HepG2 (cell line): ENCODE measurements around the gene PLD1. TPM values are rescaled to one million over a fixed set of nuclear protein-coding genes. Genes with fewer than 3 reads are reported as not detected.

ENCODE experiments used
- CENPX ChIP-seq: sonication (generic); formaldehyde crosslinking; IDR thresholded peaks from 2 replicates; pipeline ENCODE4 v1.9.0; 2021; ENCODE audit warnings: mild to moderate bottlenecking, missing genetic modification reagents, moderate library complexity
- DZIP1 ChIP-seq: sonication (generic); formaldehyde crosslinking; IDR thresholded peaks from 2 replicates; pipeline ENCODE4 v1.5.0; 2020; ENCODE audit warnings: mild to moderate bottlenecking, missing genetic modification reagents
- IRF9 ChIP-seq: sonication (generic); formaldehyde crosslinking; IDR thresholded peaks from 2 replicates; pipeline ENCODE4 v1.8.0; 2022; ENCODE audit warnings: missing genetic modification reagents, mild to moderate bottlenecking, borderline replicate concordance
- JUNB ChIP-seq: sonication (generic); formaldehyde crosslinking; IDR thresholded peaks from 2 replicates; pipeline ENCODE4 v1.8.0; 2022; ENCODE audit warnings: missing genetic modification reagents, mild to moderate bottlenecking, borderline replicate concordance
- KDM3A ChIP-seq: IDR thresholded peaks from 2 replicates; pipeline ENCODE4 v1.6.1; 2018; ENCODE audit warnings: low read depth, missing compliant biosample characterization
- LBX2 ChIP-seq: sonication (generic); formaldehyde crosslinking; IDR thresholded peaks from 2 replicates; pipeline ENCODE4 v1.5.0; 2020; ENCODE audit warnings: missing genetic modification reagents, mild to moderate bottlenecking, borderline replicate concordance
- MAFK ChIP-seq, 2 experiments: IDR thresholded peaks in 1 of 2; conservative IDR thresholded peaks in 1 of 2; 2 replicates each; pipeline ENCODE4 v1.6.1; 2011; ENCODE audit warnings: improper control_type of control experiment in 2 of 2, low read length in 2 of 2
- MBNL3 ChIP-seq: fragments of 250-450 bp; sonication (Bioruptor Pico); conservative IDR thresholded peaks from 2 replicates; pipeline ENCODE4 v1.8.0; 2022; ENCODE audit warnings: mild to moderate bottlenecking, inconsistent platforms
- MTF2 ChIP-seq: sonication (generic); formaldehyde crosslinking; IDR thresholded peaks from 2 replicates; pipeline ENCODE4 v1.5.0; 2020; ENCODE audit warnings: missing genetic modification reagents, borderline replicate concordance
- NFE2L2 ChIP-seq: fragments of 150-350 bp; IDR thresholded peaks from 2 replicates; pipeline ENCODE4 v1.6.1; 2014; ENCODE audit warnings: low read length
- PCBP2 ChIP-seq: fragments of 200-400 bp; formaldehyde crosslinking; optimal IDR thresholded peaks from 2 replicates; pipeline ENCODE3; 2018; ENCODE audit warnings: low read length, low read depth; ENCODE audit not compliant: poor library complexity, severe bottlenecking
- SAP130 ChIP-seq: IDR thresholded peaks from 2 replicates; pipeline ENCODE4 v1.6.1; 2016; ENCODE audit warnings: low read depth
- SNAI1 ChIP-seq: sonication (generic); formaldehyde crosslinking; IDR thresholded peaks from 2 replicates; pipeline ENCODE4 v1.5.0; 2020; ENCODE audit warnings: mild to moderate bottlenecking, missing genetic modification reagents, borderline replicate concordance
- SP2 ChIP-seq: sonication (generic); formaldehyde crosslinking; IDR thresholded peaks from 2 replicates; pipeline ENCODE4 v1.5.1; 2020; ENCODE audit warnings: mild to moderate bottlenecking, missing genetic modification reagents
- SSRP1 ChIP-seq: IDR thresholded peaks from 2 replicates; pipeline ENCODE4 v1.6.1; 2016; ENCODE audit warnings: control low read depth
- TGIF2 ChIP-seq: IDR thresholded peaks from 2 replicates; pipeline ENCODE4 v1.6.1; 2016; ENCODE audit warnings: control low read depth, missing compliant biosample characterization
- YEATS2 ChIP-seq: sonication (generic); formaldehyde crosslinking; IDR thresholded peaks from 2 replicates; pipeline ENCODE4 v1.4.0; 2020; ENCODE audit warnings: missing genetic modification reagents, borderline replicate concordance
- ZBTB20 ChIP-seq: sonication (generic); formaldehyde crosslinking; IDR thresholded peaks from 2 replicates; pipeline ENCODE4 v1.8.1; 2023; ENCODE audit warnings: missing genetic modification reagents, low read depth, mild to moderate bottlenecking, borderline replicate concordance
- ZBTB37 ChIP-seq: sonication (generic); formaldehyde crosslinking; IDR thresholded peaks from 2 replicates; pipeline ENCODE4 v1.4.0; 2020; ENCODE audit warnings: mild to moderate bottlenecking, missing genetic modification reagents
- ZNF17 ChIP-seq: sonication (generic); formaldehyde crosslinking; IDR thresholded peaks from 2 replicates; pipeline ENCODE4 v1.5.0; 2020; ENCODE audit warnings: mild to moderate bottlenecking, missing genetic modification reagents
- ZNF44 ChIP-seq: sonication (generic); formaldehyde crosslinking; IDR thresholded peaks from 2 replicates; pipeline ENCODE4 v1.5.1; 2020; ENCODE audit warnings: mild to moderate bottlenecking, missing genetic modification reagents
- ZNF556 ChIP-seq: sonication (generic); formaldehyde crosslinking; IDR thresholded peaks from 2 replicates; pipeline ENCODE4 v1.4.0; 2020; ENCODE audit warnings: mild to moderate bottlenecking, missing genetic modification reagents, borderline replicate concordance
- ZNF616 ChIP-seq: sonication (generic); formaldehyde crosslinking; IDR thresholded peaks from 2 replicates; pipeline ENCODE4 v1.5.0; 2020; ENCODE audit warnings: low read depth, mild to moderate bottlenecking, missing genetic modification reagents
- ZNF724P ChIP-seq: sonication (generic); formaldehyde crosslinking; IDR thresholded peaks from 2 replicates; pipeline ENCODE4 v1.8.0; 2022; ENCODE audit warnings: missing genetic modification reagents, borderline replicate concordance
- polyA plus RNA-seq, 8 experiments: library from polyadenylated mRNA; depleted of rRNA in 3 of 8; stranded (reverse) in 7 of 8; unstranded in 1 of 8; fragments of >200 nt; fragmentation: Illumina TruSeq in 4 of 8; extraction: Trizol in 4 of 8; gene quantifications; 2 replicates each; pipeline versions ENCODE4 v1.2.1 to v1.2.3, GENCODE V29; 2011 to 2016; ENCODE audit warnings: low read depth in 4 of 8, missing spikeins in 1 of 8, mixed read lengths in 1 of 8; ENCODE audit not compliant: insufficient read depth in 1 of 8
- total RNA-seq, 5 experiments: library from RNA; depleted of rRNA; stranded (reverse); fragments of >200 nt; fragmentation: Illumina TruSeq; extraction: Trizol; gene quantifications; 2 replicates each; pipeline ENCODE4 v1.2.3, GENCODE V29; 2016; ENCODE audit warnings: low read depth in 1 of 5

Gene PLD1
- total and polyA plus RNA-seq, 2 of the 13 experiments (the other 11 are each of a cell fraction or from before 2014, with no cell fraction given) = 27.1 to 59.4 TPM

GRCh38 chr3:171842864-171843518 is 32.7 kb upstream of the PLD1 start, which contains the start of gene TMEM212 (continued):
- TF ChIP-seq ZNF17 (CRISPR knock-in tag) = no peak
- no peak for TF ChIP-seq ZNF724P (CRISPR knock-in tag)
- no peak for TF ChIP-seq PCBP2
- TF ChIP-seq SP2 (CRISPR knock-in tag) = no peak
- TF ChIP-seq SAP130 = peak; percentile 63; the same call in 1 of the 2 replicates
- TF ChIP-seq LBX2 = no peak
- no peak for TF ChIP-seq TGIF2
- no peak for TF ChIP-seq KDM3A
- no peak for TF ChIP-seq MTF2 (CRISPR knock-in tag)
- no peak for TF ChIP-seq YEATS2
- TF ChIP-seq MAFK (conservative IDR thresholded peaks at IDR 0.05 in 1 of 2, IDR thresholded peaks at IDR 0.05 in 1 of 2; ENCODE audit: low read length in 2 of 2) = peak; percentile 83 to 89
- TF ChIP-seq ZNF44 (CRISPR knock-in tag) = no peak
- no peak for TF ChIP-seq ZNF556 (CRISPR knock-in tag)
- TF ChIP-seq NFE2L2 = no peak
- TF ChIP-seq CENPX (CRISPR knock-in tag) = no peak
- no peak for TF ChIP-seq IRF9 (CRISPR knock-in tag)
- TF ChIP-seq SNAI1 (CRISPR knock-in tag) = no peak
- TF ChIP-seq MBNL3 = no peak
- TF ChIP-seq JUNB (CRISPR knock-in tag) = no peak
- TF ChIP-seq ZBTB37 (CRISPR knock-in tag) = no peak
- TF ChIP-seq DZIP1 (CRISPR knock-in tag) = no peak
- TF ChIP-seq ZBTB20 (CRISPR knock-in tag) = no peak
- TF ChIP-seq ZNF616 = no peak
- TF ChIP-seq SSRP1 = no peak
